ENCODE results near the gene ICOS. TPM values are rescaled to one million over a fixed set of nuclear protein-coding genes. Genes with fewer than 3 reads are reported as not detected.

ICOS gene, protein sequence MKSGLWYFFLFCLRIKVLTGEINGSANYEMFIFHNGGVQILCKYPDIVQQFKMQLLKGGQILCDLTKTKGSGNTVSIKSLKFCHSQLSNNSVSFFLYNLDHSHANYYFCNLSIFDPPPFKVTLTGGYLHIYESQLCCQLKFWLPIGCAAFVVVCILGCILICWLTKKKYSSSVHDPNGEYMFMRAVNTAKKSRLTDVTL
- total RNA-seq, result under 1 TPM in 1 of 2 donors, not detected in 1; 0.14 TPM
- long read RNA-seq, donor 1, result 0 reads
- long read RNA-seq, donor 2, result 0 reads

- DNase-seq (ENCODE audit: low spot score), result no peak
- intact Hi-C loops (cut with DNase I), result no loop called here
Observed at GRCh38 chr2:203936535-203936934, at the start of gene ICOS. TSS of gene ICOS (plus strand) at chr2:203936763. CDS start at chr2:203936815, 52 bp downstream.

DNA sequence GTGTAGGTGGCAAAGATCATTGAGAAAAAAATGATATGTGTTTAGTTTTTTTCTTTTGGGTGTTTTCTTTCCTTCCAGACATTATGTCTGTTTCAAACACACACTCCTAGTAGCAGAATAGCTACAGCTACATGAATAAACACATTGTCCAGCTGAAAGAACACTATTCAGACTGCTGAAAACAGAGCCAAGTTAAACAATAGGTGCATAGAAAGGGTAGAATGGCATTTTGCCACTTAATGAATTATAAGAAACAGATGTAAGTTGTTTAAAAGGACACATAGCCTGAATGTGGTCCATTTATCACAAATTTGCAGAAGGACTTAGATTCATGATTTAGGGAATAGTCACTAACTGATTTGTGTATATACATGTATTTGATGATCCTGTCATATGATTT is 48.9 kb upstream of the ICOS start:
- DNase-seq (ENCODE audit: low spot score), result no peak
- intact Hi-C loops (cut with DNase I), result no loop called here

GRCh38 chr2:203889542-203889941 is 47.0 kb upstream of the ICOS start:
- DNase-seq (ENCODE audit: low spot score), result no peak
- intact Hi-C loops (cut with DNase I), result no loop called here

DNA sequence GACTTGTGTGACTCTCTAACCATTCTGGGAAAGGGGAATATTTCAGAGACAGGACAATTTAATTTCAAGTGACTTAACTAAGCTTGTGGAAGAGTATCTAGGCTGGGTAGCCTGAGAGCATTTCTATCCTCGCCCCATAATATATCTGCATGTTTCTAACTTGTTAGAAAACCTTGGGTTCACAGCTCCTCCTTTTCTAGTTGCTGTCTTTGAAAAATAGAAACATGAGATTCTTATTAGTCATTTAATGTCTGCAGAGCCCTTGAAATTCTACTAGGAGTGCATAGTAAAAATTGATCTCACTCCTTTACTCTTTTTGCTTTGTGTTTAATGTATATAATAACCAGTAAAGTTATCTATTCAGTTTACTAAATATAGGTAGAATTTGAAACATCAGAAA is 46.6 kb upstream of the ICOS start:
- intact Hi-C loops (cut with DNase I), result no loop called here
- DNase-seq (ENCODE audit: low spot score), result no peak

GRCh38 chr2:203890733-203891132 is 45.8 kb upstream of the ICOS start:
- intact Hi-C loops (cut with DNase I), result no loop called here
- DNase-seq (ENCODE audit: low spot score), result no peak

GRCh38 chr2:203891474-203891873 is 45.1 kb upstream of the ICOS start:
- intact Hi-C loops (cut with DNase I), result no loop called here
- no peak for DNase-seq (ENCODE audit: low spot score)

- DNase-seq (ENCODE audit: low spot score), result no peak
- intact Hi-C loops (cut with DNase I), result no loop called here
Observed at GRCh38 chr2:203892207-203892606, 44.4 kb upstream of the ICOS start.

- no peak for DNase-seq (ENCODE audit: low spot score)
- intact Hi-C loops (cut with DNase I), result no loop called here
Observed at GRCh38 chr2:203893401-203893800, 43.2 kb upstream of the ICOS start.

DNA sequence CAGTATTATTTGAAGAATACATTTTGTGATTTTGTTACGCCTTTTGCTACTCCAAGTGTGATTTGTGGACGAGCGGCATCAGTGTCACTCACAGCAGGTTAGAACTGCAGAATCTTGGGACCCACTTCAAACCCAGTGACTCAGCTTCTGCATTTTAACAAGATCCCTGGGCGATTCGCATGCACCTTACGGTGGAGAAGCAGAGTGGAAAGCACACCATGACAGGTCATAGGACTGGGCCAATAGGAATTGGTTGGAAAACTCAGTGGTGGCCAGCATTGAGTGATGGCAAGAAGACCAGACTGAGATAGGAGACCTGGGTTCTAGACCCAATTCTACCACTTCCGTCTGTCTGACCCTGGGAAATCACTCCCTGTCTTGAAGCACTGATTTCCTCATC is 42.7 kb upstream of the ICOS start:
- no peak for DNase-seq (ENCODE audit: low spot score)
- intact Hi-C loops (cut with DNase I), result no loop called here

DNA sequence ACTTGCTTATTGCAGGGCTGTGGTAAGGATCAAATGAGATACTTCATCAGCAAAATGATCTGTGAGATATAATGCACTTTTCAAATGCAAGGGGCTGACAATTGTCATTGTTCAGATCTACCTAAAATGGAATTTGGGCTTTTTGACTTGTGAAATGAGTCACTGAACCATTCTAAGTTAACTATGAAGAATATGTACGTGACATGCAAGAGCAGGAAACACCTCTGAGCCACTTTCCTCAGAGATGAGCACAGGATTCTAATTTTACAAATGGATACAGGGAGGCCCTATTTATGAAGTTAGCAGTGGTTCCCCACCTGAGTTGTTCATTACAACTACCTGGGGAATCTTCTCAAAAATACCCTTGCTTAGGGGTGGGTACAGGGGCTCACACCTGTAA is 42.3 kb upstream of the ICOS start:
- no peak for DNase-seq (ENCODE audit: low spot score)
- intact Hi-C loops (cut with DNase I), result no loop called here

DNA sequence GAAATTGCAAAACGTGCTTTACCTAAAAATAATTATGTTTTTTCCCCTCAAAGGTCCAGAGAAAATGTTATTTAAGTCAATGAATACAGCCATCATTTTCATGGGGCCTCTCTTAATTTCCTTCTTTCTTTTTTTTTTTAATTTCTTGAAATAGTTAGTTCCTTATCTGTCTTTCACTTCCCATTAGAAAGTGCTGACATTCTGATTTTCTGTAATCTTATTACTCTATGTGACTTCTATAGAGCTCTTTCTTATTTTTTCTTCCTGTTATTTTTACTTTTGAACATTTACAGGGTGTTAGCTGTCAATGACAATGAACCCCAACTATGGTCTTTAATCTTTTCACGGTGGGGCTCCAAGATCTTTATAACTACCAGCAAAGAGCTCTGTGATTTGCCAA is 39.0 kb upstream of the ICOS start:
- no peak for DNase-seq (ENCODE audit: low spot score)
- intact Hi-C loops (cut with DNase I), result no loop called here

- no peak for DNase-seq (ENCODE audit: low spot score)
- intact Hi-C loops (cut with DNase I), result no loop called here
Observed at GRCh38 chr2:203898657-203899056, 37.9 kb upstream of the ICOS start.

DNA sequence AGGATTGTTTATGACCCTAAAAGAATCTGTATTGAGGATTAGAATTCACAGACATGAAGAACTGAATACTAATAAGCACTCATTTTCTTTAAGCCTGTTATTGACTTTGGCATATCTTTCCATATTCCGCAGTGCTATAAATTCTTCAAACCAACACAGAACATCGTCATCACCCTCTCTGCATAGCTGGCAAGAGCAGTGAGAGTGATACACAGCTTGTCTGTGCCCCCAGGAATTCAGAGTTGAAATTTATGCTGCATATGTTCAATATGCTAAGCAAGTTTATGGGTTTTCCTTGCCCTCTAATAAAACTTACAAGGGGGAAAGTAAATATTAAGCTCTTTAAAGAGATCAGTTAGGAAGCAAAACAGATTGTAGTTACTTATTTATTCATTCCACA is 36.3 kb upstream of the ICOS start:
- no peak for DNase-seq (ENCODE audit: low spot score)
- intact Hi-C loops (cut with DNase I), result no loop called here

DNA sequence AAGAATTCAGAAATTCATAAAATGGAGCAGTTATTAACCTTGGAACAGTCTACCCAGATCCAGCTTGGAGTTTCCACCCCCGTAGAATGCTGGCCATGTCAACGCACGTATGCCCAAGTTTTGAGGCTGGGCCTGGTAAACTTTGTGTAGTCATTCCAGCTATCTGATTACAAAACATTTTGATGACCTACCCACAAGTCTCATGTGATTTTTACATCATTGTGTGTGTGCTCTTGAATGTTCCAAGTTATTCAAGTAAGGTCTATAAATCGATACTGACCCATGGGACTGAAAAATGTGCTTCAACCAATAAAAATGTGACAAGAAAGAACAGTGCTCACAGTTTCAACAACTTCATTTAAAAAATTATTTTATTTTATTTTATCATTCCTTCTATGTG is 32.5 kb upstream of the ICOS start:
- no peak for DNase-seq (ENCODE audit: low spot score)
- intact Hi-C loops (cut with DNase I), result no loop called here

DNA sequence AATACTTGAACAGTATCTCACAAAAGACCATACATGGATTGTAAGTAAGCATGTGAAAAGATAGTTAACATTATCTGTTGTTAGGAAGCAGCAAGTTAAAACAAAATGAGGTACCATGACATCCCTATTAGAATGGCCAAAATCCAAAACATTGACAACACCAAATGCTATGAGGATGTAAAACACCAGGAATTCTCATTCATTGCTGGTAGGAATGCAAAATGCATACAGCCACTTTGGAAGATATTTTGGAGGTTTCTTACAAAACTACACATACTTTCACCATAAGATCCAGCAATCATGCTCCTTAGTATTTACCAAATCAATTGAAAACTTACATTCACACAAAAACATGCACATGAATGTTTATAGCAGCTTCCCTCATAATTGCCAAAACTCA is 30.9 kb upstream of the ICOS start:
- intact Hi-C loops (cut with DNase I), result no loop called here
- no peak for DNase-seq (ENCODE audit: low spot score)

GRCh38 chr2:203908066-203908796 is 28.3 kb upstream of the ICOS start:
- intact Hi-C loops (cut with DNase I), result no loop called here
- DNase-seq (ENCODE audit: low spot score), result no peak

GRCh38 chr2:203908797-203909185 is 27.8 kb upstream of the ICOS start:
- intact Hi-C loops (cut with DNase I), result no loop called here
- DNase-seq (ENCODE audit: low spot score), result no peak

GRCh38 chr2:203909261-203909967 is 27.1 kb upstream of the ICOS start:
- intact Hi-C loops (cut with DNase I), result no loop called here
- no peak for DNase-seq (ENCODE audit: low spot score)

- no peak for DNase-seq (ENCODE audit: low spot score)
- intact Hi-C loops (cut with DNase I), result no loop called here
Observed at GRCh38 chr2:203909974-203910373, 26.6 kb upstream of the ICOS start.

DNA sequence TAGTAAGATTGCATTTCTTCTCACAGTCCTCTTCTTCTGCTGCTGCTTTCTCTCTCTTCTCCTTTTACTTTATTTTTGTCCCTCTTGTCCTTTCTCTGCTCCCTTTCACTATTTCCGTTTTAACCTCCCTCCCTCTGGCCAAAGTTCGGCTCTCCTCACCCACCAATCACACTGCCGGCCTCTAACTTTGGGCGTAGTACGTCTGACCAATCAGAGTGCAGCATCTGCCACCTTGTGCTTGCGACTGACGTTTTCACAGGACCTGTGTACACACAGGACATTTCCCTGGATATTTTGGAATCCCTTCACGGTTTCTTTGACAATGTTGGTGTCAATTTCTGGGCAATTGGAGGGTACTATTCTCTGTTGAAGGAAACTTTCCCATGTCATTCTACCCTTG is 22.6 kb upstream of the ICOS start:
- intact Hi-C loops (cut with DNase I), result no loop called here
- no peak for DNase-seq (ENCODE audit: low spot score)
